IMR-90 (cell line): ENCODE measurements around the gene EGFR.

Experiments used
- CHD1 ChIP-seq: IDR thresholded peaks from 2 replicates; pipeline ENCODE4 v1.6.1; 2012; ENCODE audit warnings: low read depth, low read length, improper control_type of control experiment
- POLR2A ChIP-seq: IDR thresholded peaks from 2 replicates; pipeline ENCODE4 v1.6.1; 2012; ENCODE audit warnings: mild to moderate bottlenecking, low read depth, low read length
- SMC3 ChIP-seq: fragments of 150-350 bp; IDR thresholded peaks from 2 replicates; pipeline ENCODE4 v1.6.1; 2016; ENCODE audit warnings: low read depth, mild to moderate bottlenecking, antibody characterized with exemption, low read length, moderate library complexity
- TF ChIP-seq, protein P1 (sequence below): conservative IDR thresholded peaks from 2 replicates; pipeline ENCODE4 v1.5.1; 2012; ENCODE audit warnings: mild to moderate bottlenecking, low read depth, low read length, improper control_type of control experiment

- TF ChIP-seq, protein P1, sequence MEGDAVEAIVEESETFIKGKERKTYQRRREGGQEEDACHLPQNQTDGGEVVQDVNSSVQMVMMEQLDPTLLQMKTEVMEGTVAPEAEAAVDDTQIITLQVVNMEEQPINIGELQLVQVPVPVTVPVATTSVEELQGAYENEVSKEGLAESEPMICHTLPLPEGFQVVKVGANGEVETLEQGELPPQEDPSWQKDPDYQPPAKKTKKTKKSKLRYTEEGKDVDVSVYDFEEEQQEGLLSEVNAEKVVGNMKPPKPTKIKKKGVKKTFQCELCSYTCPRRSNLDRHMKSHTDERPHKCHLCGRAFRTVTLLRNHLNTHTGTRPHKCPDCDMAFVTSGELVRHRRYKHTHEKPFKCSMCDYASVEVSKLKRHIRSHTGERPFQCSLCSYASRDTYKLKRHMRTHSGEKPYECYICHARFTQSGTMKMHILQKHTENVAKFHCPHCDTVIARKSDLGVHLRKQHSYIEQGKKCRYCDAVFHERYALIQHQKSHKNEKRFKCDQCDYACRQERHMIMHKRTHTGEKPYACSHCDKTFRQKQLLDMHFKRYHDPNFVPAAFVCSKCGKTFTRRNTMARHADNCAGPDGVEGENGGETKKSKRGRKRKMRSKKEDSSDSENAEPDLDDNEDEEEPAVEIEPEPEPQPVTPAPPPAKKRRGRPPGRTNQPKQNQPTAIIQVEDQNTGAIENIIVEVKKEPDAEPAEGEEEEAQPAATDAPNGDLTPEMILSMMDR = no peak
- no peak for TF ChIP-seq SMC3
- no peak for TF ChIP-seq POLR2A
- no peak for TF ChIP-seq CHD1
Observed at GRCh38 chr7:55210176-55210575, 191.4 kb downstream of the EGFR start.
